Uterus (tissue), 2 donors: Measurements from ENCODE around the gene DAB2IP.

Experiments
- POLR2A ChIP-seq, 2 donors: fragments of 450-650 bp; IDR thresholded peaks; one replicate each; pipeline ENCODE4 v1.6.1; 2016; ENCODE audit warnings: antibody characterized with exemption in 2 of 2, mild to moderate bottlenecking in 1 of 2, moderate library complexity in 1 of 2
- TF ChIP-seq, protein P1 (sequence below), 4 experiments: fragments of 200-600 bp in 2 of 4; fragments of 450-650 bp in 2 of 4; sonication (generic) in 2 of 4; IDR thresholded peaks; one replicate each; pipeline ENCODE4 v1.5.1; 2016 to 2019; ENCODE audit warnings: antibody characterized with exemption in 4 of 4, mild to moderate bottlenecking in 2 of 4, moderate library complexity in 1 of 4

DNA sequence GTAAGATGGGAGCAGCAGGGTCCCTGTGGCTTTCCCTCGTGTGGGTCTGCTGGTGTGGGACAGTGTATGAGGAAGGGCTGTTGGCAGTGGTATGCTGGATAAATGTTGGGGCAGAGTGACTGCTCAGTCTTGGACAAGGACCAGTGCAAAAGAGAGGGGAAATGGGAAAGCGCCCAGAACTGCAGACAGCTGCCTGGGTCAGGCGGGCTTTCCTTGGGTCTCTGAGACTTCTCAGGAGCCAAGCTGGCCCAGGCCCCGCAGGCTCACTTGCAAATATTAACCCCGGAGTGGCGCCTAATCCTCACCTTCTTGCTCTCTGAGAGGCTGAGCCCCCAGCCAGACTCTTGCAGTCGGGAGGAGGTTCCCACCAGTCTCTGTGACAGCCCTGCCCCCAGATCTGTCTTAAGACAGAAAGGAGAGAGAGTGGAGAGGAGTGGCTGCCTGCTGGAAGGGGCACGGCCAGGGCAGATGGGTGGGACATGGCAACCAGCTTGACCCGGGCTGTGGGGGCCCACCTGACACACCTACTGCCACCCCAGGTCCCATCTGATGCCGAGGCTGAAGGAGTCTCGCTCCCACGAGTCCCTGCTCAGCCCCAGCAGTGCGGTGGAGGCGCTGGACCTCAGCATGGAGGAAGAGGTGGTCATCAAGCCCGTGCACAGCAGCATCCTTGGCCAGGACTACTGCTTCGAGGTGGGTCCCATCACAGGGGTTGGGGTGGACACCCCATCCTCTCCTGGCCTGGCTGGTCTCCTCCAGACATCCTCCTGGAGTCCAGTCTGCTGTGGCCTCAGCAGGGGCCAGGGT lies 105.2 kb downstream of the DAB2IP start:
- TF ChIP-seq, protein P1, sequence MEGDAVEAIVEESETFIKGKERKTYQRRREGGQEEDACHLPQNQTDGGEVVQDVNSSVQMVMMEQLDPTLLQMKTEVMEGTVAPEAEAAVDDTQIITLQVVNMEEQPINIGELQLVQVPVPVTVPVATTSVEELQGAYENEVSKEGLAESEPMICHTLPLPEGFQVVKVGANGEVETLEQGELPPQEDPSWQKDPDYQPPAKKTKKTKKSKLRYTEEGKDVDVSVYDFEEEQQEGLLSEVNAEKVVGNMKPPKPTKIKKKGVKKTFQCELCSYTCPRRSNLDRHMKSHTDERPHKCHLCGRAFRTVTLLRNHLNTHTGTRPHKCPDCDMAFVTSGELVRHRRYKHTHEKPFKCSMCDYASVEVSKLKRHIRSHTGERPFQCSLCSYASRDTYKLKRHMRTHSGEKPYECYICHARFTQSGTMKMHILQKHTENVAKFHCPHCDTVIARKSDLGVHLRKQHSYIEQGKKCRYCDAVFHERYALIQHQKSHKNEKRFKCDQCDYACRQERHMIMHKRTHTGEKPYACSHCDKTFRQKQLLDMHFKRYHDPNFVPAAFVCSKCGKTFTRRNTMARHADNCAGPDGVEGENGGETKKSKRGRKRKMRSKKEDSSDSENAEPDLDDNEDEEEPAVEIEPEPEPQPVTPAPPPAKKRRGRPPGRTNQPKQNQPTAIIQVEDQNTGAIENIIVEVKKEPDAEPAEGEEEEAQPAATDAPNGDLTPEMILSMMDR (IDR thresholded peaks at IDR 0.05) = no peak
- no peak for TF ChIP-seq POLR2A (IDR thresholded peaks at IDR 0.05)
